COR-L47 (cell line): ENCODE data around the gene FBXW10B.
A peak's percentile ranks its signal among the peaks of the same experiment; 100 is the strongest.
"Not testable (repeated sequence)": the region's sequence is repeated elsewhere in the genome, so short reads cannot be mapped to it uniquely, and the experiment has no call there.

Source experiments
- DNase-seq: peaks from one replicate; lab custom pipeline; 2025; lab: John Stamatoyannopoulos, UW

Gene FBXW10B

DNA sequence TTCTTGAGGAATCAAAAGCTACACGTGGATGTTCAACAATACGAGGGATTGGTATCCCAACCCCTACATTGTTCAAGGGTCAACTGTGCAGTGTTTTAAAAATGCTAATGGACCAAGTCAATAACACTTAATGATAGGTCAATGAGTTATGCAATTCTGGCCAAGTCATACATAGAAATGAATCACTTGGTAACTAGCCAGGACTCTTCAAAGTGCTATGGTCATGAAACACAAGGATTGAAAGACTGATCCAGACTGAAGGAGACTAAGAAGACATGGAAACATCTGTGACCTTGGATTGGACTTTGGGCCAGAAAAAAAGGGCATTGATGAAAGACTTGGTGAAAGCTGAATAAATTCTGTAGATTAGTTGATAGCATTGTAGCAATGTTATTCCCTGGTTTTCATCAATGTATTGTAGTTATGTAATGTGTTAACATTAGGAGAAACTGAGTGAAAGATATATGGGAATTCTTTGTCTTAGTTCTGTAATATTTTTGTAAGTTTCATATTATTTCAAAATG lies 11.5 kb upstream of the FBXW10B start:
- not testable (repeated sequence) for DNase-seq

DNA sequence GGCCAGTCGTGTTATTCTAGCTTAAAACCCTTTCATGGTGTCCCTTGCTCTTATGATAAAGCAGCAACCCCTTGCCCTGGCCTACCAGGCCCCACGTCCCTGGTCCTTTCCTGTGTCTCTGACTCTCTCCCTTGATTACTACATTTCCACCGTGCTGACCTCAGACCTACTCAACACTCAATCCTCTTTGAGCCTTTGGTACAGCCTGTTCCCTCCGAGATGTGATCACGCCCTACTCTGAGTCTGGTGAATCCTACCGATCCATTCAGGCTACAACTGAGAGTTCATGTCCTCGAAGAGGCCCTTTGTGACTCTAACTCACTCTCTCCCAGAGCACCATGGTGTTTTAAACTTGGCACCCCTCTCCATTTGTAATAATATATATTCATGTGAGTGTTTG lies 10.5 kb upstream of the FBXW10B start:
- DNase-seq = not testable (repeated sequence)

DNA sequence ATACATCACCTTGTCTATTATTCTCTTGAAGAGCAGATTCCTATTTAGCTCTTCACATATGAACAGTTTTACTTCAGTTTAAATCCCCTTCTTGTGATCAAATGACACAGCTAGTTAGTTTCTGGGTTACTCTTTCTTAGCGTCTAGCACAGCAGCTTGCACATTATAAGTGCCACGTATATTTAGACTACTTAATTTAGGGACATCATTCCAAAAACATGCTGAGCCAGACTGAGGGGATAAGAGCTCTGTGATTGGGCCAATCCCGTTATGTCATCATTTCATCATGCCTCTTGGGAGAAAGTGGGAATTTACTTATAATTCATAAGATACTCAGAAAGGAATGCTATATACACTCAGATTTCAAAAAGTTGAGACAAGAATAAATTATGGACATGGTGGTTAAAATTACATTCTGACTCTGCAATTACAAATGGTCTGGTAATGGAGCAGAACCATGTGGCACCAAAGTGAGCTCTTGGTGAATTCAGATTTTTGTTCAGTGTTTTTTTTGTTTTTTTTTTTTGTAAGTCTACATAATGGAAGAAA lies 4.2 kb upstream of the FBXW10B start:
- not testable (repeated sequence) for DNase-seq

DNA sequence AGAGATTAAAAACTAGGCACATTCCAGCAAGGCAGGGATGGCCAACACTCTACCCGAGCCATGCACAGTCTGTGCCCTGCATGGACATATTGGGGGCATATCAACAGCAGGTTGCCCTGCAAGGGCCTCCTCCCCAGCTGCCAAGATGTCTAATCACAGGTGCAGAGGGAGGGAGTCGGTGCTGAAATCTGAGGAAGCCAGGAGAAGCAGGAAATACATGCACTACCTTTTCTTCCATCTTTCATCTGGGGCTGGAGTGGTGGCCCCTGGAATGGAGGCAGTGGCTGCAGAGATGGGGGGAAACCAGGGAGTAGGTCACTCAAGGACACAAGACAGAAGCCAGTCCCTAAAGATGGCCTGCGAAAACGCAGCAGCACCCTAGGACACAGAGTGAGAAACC lies 3.8 kb upstream of the FBXW10B start:
- DNase-seq = not testable (repeated sequence)

DNA sequence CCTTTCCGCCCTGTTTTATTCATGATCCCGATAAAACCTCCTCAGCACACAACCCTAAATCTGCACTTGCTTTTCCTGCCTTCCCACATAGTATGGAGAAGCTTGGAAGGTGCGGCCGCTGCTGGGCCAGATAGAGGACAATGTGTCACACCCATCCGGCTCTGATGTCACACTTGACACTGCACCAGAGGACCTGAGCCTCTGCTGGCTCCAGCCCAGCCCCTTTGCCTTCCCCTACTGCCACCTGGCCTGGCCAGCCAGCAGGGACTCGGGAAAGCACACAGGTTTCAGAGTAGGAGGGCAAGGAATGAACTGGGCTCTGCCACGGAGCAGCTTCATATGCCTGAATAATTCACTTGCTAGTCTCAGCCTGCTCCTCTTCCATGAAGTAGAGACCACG lies 2.6 kb upstream of the FBXW10B start:
- DNase-seq = not testable (repeated sequence)

DNA sequence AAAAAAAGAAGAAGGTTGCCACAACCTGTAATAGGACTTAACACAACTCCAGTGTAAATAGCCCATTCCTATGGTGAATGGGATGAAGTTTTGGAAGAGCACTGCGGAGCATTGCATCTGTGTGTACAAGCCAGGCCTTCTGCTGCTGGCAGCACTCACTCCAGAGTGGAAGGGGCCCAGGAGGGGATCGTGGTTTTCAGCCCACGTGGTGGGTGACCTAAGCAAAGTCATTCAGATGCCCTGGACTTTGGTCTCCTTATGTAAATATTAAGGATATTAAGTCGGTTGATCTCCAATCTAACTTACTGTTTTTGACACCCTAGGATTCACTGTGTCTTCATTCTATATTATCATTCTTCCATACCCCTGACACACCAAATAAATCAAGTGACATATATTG lies 2.7 kb downstream of the FBXW10B start:
- not testable (repeated sequence) for DNase-seq

DNA sequence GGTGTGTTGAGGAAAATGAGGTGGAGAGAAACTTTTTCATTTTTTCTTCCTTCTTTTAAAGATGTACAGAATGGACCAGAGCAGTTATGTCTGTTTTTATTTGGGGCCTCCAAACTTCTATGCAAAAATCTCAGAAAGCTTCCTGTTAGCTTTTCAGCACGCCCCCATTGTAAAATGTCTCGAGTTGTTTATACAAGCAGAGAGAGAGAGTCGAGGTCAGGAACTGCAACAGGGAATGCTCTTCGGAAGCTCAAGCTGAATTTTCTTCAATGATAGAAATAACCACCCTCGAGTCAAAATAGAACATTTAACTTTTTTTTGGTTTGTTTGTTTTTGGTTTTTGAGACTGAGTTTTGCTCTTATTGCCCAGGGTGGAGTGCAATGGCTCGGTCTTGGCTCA lies 3.7 kb downstream of the FBXW10B start:
- not testable (repeated sequence) for DNase-seq

DNA sequence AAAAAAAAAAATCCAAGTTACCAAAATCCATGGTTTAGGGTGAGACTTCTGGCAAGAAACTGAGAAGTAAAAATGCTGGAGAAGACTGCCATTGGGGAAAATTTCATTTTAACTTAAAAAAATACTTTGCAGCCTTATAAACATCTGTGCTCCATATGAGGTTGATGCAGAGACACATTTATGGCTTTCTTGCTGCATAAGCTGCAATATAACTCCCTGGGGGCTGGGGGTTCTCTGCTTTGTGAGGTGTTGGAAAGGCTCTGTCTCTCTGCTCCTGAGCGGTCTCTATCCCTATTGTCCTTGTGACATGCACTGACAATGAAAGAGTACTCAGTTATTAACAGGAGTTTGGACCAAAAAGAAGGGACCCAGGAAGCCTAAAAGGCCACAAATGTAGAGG lies 6.4 kb downstream of the FBXW10B start:
- not testable (repeated sequence) for DNase-seq

DNA sequence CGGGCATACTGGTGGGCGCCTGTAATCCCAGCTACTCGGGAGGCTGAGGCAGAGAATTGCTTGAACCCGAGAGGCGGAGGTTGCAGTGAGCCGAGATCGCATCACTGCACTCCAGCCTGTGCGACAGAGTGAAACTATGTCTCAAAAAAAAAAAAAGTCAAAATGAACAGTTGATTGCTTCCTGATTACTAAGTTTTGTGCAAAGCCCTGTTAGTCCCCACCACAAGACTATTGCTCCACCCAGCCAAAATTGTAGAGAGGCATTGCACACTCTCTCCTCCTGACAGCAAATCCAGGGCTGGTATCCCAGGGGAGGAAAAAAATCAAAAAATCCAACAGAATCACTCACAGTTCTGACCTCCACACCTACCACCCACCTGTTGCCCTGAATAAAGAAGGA lies 26.5 kb downstream of the FBXW10B start:
- not testable (repeated sequence) for DNase-seq

DNA sequence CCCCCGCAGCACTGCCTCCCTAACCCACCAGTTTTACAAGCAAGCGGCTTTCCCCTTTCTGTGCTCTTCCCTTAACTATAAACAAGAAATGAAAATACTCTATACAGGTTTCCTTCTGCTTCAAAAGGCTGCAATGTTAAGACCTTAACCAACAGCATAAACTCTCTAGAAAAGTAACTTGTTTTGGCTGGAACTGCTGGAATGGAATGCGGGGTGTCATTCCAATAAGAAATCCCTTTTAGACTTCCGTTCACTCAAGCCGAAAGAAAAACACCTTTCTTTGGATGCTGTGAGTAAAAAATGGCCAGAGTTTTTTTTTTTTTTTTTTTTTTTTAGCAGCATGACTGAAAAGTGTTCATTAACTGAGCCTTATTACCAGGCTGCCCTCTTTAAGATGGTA lies 27.5 kb downstream of the FBXW10B start:
- not testable (repeated sequence) for DNase-seq

DNA sequence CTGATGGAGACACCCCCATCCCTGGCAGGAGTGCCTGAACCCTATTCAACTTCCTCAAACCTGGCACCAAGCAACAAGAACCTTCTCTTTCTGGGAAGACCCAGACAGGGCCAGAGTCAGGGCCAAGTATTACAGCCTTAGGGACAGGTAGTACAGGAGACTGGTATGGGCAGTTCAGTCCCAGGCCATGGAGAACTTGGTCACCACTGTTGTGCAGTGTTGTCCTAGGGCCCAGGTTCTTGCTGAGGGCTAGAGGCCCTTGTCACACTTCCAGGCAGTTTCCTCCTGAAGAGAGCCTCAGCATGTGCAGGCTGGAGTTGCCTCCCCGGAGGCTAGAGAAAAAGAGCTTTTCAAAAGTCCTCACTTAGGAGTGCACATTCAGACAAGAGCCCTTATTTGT lies 28.7 kb downstream of the FBXW10B start:
- not testable (repeated sequence) for DNase-seq

DNA sequence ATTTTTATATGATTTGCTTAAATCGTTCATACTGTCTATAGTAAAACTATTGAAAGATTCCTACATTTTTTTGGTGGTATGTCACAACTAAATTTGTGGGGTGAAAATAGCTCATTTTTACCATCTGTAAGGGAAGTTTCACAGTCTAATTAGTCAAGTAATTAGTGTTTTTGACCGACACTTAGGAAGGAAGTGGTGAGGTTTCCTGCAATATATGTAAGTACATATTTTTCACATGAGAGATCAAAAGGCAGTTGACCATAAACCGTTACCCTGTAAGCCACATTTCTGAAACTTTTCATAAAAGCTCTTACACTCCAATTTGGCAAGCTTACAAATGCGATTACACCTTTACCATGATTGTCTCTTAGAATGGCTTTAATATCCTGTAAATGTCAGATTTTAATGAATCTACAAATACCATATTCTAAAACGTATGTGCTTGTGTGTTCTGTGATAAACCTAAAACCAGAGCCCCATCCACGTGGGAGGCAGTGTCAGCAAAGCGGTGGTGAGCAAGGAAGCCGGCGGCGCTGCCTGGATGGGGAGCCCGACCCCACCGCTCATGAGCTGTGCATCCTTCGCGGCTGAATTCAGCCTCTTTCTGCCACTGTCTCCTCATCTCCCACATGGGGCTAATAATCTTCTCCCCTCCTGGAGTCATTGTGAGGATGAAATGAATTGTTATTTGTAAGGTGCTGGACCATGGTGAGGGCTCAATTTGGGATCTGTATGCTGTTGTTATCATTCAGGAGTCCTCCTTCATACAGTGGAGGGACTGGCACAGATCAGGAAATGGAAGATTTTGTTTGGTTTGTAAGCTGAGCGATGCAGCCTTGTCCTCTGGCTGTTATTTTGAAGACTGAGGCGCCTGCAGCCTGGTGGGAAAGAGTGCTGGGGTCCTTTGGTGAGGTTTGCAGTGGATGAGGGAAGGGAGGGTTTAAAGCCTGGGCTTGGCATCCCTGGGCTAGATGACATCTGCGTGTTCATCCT lies 29.7 kb downstream of the FBXW10B start:
- not testable (repeated sequence) for DNase-seq

DNA sequence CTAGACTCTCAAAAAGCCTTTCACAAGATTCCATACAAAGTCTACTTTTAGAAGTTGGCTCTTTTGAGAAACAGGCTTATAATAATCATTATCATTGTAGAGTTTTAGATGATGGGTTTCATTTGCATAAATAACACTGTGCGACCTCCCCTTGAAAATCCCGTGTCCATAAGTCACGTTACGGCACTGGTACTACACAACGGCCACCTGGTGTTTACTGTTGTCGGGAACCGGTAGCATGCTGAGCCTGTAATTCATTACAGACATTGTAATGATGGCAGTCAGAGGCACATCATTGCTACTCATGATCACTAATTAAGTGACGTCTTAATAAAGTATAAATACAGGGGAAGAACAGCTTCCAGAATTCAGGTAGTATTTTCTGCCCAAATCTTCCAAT lies 31.5 kb downstream of the FBXW10B start:
- DNase-seq = peak; percentile 6

DNA sequence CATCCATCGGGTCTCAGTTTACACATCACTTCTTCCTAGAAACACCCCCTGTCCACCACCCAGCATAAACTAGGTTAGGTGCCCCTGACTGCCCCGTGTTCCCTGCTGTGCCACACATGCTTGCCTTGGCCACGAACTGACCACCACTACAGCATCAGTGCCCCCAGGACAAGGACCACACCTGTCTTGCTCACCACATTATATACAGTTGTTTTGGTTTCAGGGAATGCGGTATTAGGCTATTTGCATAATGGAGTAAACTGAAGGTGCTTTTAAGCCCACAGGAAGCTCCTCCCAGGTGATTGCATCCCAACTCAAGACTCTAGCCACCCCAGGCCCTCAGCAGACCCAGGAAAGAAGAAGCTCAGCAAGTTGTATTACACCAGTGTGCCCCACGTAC lies 36.2 kb downstream of the FBXW10B start:
- DNase-seq = not testable (repeated sequence)

DNA sequence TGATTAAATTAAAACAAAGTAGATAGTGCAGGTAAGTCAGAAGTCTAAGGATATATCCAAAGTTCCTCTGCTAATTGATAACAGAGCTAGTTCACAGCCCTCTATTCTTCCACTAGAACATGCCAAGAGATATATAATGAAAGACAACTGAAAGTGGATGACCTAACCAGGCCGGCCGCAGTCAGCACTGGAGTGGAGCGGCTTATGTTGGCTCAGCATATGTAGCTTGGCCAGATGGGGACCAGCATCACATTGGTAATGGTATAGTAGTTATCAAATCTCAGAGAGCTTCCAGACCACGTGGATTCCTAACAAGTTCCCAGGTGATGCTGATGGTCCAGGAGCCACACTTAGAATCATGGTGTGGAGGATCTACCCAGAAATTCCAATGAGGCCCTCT lies 38.0 kb downstream of the FBXW10B start:
- DNase-seq = not testable (repeated sequence)

DNA sequence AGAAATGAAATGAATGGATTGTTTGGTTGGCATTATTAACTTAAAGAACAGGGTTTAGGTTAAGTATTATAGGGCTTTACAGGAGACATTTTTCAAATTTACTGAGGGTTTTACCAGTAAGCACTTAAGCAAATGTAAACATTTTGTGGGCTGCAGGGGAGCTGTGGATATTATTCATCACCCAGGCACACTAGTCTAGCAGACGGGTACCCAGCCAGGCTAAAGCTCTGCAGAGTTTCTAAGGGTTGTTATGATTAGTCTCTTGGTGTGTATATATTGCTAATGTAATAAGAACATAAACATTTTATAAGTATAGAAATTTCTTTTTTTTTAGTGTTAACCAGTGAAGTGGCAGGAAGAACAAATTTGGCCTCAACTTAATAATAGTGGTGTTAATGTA lies 42.7 kb downstream of the FBXW10B start:
- not testable (repeated sequence) for DNase-seq

DNA sequence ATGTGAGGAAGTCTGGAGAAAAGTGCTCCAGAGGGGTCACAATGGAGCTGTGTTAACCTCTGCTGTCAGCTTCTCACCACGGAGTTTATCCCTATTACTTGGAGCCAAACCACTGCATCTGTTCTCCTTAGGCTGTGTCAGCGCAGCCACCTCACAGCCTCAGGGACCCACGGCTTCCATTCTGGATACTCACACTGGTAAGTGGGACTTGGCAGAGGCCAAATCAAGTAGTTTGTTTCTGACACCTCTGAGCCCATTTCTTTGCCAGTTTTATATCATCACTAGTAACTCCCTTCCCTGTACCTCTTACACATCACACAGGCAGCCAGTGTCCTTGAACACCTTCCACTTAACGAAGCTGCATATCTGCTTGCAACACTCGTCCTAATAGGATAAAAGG lies 44.8 kb downstream of the FBXW10B start:
- not testable (repeated sequence) for DNase-seq

DNA sequence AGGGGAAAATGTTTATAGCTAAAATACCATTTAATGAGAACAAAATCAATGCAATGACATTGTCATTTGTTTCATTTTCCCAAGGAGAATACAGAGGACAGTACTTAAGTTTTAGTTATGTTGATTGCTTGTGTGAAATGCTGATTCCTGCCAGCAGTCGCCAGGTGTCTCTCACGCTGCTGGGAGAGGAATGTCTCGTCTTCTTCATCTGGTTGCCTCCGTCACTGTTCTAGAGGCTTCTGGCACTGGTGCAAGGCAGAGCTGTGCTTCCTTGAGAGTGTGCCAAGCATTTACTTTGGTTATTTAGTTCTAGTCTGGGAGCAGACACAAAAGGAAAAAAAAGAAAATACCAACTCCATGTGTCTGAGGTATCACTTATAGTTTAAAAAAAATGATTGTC lies 45.6 kb downstream of the FBXW10B start:
- not testable (repeated sequence) for DNase-seq
